Transverse colon (tissue), 4 donors: Measurements from ENCODE around the gene VSIG1.

Source experiments
- POLR2AphosphoS5 ChIP-seq, 3 donors: sonication (generic); formaldehyde crosslinking; IDR thresholded peaks; one replicate each; pipeline ENCODE4 v1.6.1; 2016; ENCODE audit warnings: antibody characterized with exemption in 3 of 3
- TF ChIP-seq, protein P1 (sequence below), 5 experiments: fragments of 200-600 bp in 3 of 5; fragments of 450-650 bp in 2 of 5; sonication (generic) in 3 of 5; IDR thresholded peaks; 1 replicate in 2 of 5; 2 replicates in 3 of 5; pipeline ENCODE4 v1.5.1; 2016 to 2017; ENCODE audit warnings: antibody characterized with exemption in 5 of 5, inconsistent platforms in 3 of 5, mild to moderate bottlenecking in 2 of 5, moderate library complexity in 1 of 5

DNA sequence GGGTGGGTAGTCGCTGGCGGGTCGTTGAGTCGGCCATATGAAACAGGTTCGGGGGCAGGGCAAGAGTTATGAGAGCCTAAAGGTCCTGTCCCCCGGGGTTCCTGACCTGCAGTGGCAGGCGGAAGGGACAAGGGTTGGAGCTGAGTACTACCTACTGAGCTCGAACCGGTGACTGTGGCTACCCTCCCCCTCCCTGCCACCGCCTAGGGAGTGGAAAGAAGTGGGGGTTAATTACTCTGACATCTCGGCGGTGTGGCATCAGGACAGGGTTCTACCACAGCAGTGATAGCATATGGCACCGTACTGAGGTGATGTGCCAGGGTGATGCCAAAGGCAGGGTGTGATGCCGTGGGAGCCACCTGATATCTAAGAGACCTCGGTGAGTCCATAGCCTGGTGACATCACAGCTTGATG is 47.0 kb downstream of the VSIG1 start:
- TF ChIP-seq, protein P1, sequence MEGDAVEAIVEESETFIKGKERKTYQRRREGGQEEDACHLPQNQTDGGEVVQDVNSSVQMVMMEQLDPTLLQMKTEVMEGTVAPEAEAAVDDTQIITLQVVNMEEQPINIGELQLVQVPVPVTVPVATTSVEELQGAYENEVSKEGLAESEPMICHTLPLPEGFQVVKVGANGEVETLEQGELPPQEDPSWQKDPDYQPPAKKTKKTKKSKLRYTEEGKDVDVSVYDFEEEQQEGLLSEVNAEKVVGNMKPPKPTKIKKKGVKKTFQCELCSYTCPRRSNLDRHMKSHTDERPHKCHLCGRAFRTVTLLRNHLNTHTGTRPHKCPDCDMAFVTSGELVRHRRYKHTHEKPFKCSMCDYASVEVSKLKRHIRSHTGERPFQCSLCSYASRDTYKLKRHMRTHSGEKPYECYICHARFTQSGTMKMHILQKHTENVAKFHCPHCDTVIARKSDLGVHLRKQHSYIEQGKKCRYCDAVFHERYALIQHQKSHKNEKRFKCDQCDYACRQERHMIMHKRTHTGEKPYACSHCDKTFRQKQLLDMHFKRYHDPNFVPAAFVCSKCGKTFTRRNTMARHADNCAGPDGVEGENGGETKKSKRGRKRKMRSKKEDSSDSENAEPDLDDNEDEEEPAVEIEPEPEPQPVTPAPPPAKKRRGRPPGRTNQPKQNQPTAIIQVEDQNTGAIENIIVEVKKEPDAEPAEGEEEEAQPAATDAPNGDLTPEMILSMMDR (IDR thresholded peaks at IDR 0.05): no peak
- no peak for TF ChIP-seq POLR2AphosphoS5 (IDR thresholded peaks at IDR 0.05)
